Sigmoid colon (tissue), 4 donors: ENCODE measurements around the gene EEIG1.

ENCODE experiments used
- CTCF ChIP-seq, 4 experiments: fragments of 450-650 bp in 3 of 4; fragments of 200-600 bp in 1 of 4; IDR thresholded peaks; one replicate each; pipeline ENCODE4 v1.5.1; 2016 to 2019; ENCODE audit warnings: antibody characterized with exemption in 4 of 4, mild to moderate bottlenecking in 3 of 4, moderate library complexity in 2 of 4
- EP300 ChIP-seq, 4 donors: sonication (generic); formaldehyde crosslinking; IDR thresholded peaks; one replicate each; pipeline ENCODE4 v1.6.1; 2017; ENCODE audit warnings: antibody characterized with exemption in 4 of 4
- POLR2A ChIP-seq, 2 donors: fragments of 450-650 bp; IDR thresholded peaks; one replicate each; pipeline ENCODE4 v1.6.1; 2016; ENCODE audit warnings: antibody characterized with exemption in 2 of 2, mild to moderate bottlenecking in 2 of 2, moderate library complexity in 2 of 2
- POLR2AphosphoS5 ChIP-seq, 4 donors: sonication (generic); formaldehyde crosslinking; IDR thresholded peaks; one replicate each; pipeline ENCODE4 v1.6.1; 2017; ENCODE audit warnings: antibody characterized with exemption in 4 of 4

- TF ChIP-seq CTCF (IDR thresholded peaks at IDR 0.05) (no peak), POLR2A (IDR thresholded peaks at IDR 0.05) (no peak), POLR2AphosphoS5 (IDR thresholded peaks at IDR 0.05) (no peak), EP300 (IDR thresholded peaks at IDR 0.05) (no peak)
Observed at GRCh38 chr9:128008171-128008570, 27.4 kb upstream of the EEIG1 start.
